ENCODE data around the gene PDE4B.

DNA sequence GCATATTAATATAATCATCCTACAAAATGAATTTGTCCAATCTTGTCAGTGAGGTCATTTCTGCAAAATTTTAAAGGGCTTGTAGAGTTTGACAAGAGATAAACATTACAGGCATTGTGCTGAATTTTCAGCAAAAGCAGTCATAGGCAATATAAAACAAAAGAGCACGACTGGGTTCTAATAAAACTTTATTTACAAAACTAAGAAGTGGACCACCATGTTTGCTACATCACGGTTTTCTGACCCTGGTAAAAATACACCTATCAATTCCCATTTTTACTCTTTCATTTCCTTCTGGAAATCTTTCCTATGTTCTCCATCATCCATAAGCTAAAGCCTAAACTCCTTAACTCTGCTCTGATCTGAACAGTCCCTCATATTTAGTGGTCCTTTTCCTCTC, 511.4 kb downstream of the PDE4B start:
- TF ChIP-seq, protein P1, sequence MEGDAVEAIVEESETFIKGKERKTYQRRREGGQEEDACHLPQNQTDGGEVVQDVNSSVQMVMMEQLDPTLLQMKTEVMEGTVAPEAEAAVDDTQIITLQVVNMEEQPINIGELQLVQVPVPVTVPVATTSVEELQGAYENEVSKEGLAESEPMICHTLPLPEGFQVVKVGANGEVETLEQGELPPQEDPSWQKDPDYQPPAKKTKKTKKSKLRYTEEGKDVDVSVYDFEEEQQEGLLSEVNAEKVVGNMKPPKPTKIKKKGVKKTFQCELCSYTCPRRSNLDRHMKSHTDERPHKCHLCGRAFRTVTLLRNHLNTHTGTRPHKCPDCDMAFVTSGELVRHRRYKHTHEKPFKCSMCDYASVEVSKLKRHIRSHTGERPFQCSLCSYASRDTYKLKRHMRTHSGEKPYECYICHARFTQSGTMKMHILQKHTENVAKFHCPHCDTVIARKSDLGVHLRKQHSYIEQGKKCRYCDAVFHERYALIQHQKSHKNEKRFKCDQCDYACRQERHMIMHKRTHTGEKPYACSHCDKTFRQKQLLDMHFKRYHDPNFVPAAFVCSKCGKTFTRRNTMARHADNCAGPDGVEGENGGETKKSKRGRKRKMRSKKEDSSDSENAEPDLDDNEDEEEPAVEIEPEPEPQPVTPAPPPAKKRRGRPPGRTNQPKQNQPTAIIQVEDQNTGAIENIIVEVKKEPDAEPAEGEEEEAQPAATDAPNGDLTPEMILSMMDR (IDR thresholded peaks at IDR 0.05) = no peak
- no peak for TF ChIP-seq POLR2A (IDR thresholded peaks at IDR 0.05)

Data from vagina (tissue), 2 donors.